ENCODE results near the gene GAB3. TPM values are rescaled to one million over a fixed set of nuclear protein-coding genes. Genes with fewer than 3 reads are reported as not detected.

GAB3 gene
- total and polyA plus RNA-seq, 2 donors (not counting 1 experiment from before 2014, with no cell fraction given), result 2.8 to 4.1 TPM

DNA sequence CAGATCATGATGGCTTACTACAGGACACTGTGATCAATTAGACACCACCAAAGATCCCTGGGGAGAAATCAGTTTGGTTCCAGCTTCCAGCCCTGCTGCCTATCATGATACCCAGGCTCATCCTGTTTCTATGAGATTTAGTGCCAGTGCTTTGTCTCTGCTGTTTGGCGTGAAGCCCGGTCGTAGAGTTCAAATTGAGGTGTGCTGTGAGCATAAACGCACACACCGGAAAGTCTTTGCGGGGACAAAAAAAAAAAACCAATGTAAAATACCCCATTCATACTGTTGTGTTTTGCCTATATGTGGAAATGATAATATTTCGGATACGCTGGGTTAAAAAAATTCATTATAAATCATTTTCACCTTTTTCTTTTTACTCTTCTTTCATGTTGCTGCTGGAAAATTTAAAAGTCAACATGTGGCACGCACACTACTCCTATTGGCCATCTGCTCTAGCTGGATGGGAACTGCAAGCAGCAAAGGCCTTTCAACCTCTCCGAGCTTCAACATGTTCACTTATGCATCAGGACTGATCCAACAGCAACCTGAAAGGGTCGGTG lies 11.2 kb upstream of the GAB3 start:
- TF ChIP-seq, protein P1, sequence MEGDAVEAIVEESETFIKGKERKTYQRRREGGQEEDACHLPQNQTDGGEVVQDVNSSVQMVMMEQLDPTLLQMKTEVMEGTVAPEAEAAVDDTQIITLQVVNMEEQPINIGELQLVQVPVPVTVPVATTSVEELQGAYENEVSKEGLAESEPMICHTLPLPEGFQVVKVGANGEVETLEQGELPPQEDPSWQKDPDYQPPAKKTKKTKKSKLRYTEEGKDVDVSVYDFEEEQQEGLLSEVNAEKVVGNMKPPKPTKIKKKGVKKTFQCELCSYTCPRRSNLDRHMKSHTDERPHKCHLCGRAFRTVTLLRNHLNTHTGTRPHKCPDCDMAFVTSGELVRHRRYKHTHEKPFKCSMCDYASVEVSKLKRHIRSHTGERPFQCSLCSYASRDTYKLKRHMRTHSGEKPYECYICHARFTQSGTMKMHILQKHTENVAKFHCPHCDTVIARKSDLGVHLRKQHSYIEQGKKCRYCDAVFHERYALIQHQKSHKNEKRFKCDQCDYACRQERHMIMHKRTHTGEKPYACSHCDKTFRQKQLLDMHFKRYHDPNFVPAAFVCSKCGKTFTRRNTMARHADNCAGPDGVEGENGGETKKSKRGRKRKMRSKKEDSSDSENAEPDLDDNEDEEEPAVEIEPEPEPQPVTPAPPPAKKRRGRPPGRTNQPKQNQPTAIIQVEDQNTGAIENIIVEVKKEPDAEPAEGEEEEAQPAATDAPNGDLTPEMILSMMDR (conservative IDR thresholded peaks at IDR 0.05 in 1 of 2, IDR thresholded peaks at IDR 0.05 in 1 of 2; ENCODE audit: low read depth in 1 of 2, low read length in 2 of 2), result no peak
- no peak for TF ChIP-seq EZH2 (IDR thresholded peaks at IDR 0.05; ENCODE audit: low read length, missing control alignments)
- Histone ChIP-seq H2AFZ (ENCODE audit: low read length) (peak overlapping the region; percentile 95), H3K9me3 (ENCODE audit: control insufficient read depth, insufficient read depth, low read depth, low read length) (no peaks in the 10 kb centered on the region), H4K20me1 (ENCODE audit: control insufficient read depth, extremely low read depth, insufficient read depth, low read length) (peaks cover 2% of the 10 kb centered on the region), H3K27me3 (ENCODE audit: control insufficient read depth, insufficient read depth, low read length) (no peaks in the 10 kb centered on the region), H3K79me2 (ENCODE audit: control insufficient read depth, insufficient read depth, low read length) (peaks cover 21% of the 10 kb centered on the region), H3K4me3 (replicated peaks in 1 of 4; ENCODE audit: control extremely low read depth in 1 of 4, insufficient read depth in 1 of 4, low read depth in 3 of 4, low read length in 4 of 4) (peak overlapping the region; percentile 41 to 71 (median 66)), H3K27ac (ENCODE audit: insufficient read depth, low read length) (peak overlapping the region; percentile 61), H3K4me2 (ENCODE audit: extremely low read depth, insufficient read depth, low read length) (peak overlapping the region; percentile 75), H3K36me3 (ENCODE audit: control insufficient read depth, insufficient read depth, low read length) (peaks cover 2% of the 10 kb centered on the region), H3K9ac (ENCODE audit: insufficient read depth, low read length) (peak overlapping the region; percentile 17), H3K4me1 (ENCODE audit: control insufficient read depth, extremely low read depth, insufficient read depth, low read length) (no peaks in the 10 kb centered on the region)
- no peak for DNase-seq (ENCODE audit: low read depth in 2 of 2)

DNA sequence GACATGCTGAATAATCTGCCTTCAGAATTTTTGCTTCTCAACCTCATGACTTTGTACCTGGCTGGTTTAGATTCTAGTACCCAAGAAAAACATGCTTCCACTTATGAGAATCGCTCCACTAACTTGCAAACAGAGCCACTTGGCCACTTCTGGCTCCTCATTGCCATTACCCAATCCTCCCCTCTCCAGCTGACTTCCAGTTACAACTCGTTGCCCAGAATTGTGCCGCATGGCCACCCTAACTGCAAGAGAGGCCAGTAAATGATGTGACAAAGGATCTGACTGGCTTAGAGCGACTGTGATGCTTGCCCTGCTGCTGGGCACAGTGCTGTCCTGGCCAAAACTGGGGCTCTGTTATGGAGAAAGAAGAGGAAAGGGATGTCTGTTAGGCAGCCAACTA lies 7.8 kb upstream of the GAB3 start:
- H3K4me1 ChIP-seq (ENCODE audit: control insufficient read depth, extremely low read depth, insufficient read depth, low read length), result no peaks in the 10 kb centered on the region
- no peaks in the 10 kb centered on the region for H3K36me3 ChIP-seq (ENCODE audit: control insufficient read depth, insufficient read depth, low read length)
- no peak overlapping the region for H2AFZ ChIP-seq (ENCODE audit: low read length)
- H3K27me3 ChIP-seq (ENCODE audit: control insufficient read depth, insufficient read depth, low read length), result no peaks in the 10 kb centered on the region
- H3K9me3 ChIP-seq (ENCODE audit: control insufficient read depth, insufficient read depth, low read depth, low read length), result no peaks in the 10 kb centered on the region
- DNase-seq (ENCODE audit: low read depth in 2 of 2), result no peak
- H4K20me1 ChIP-seq (ENCODE audit: control insufficient read depth, extremely low read depth, insufficient read depth, low read length), result no peaks in the 10 kb centered on the region
- peaks cover 8% of the 10 kb centered on the region for H3K79me2 ChIP-seq (ENCODE audit: control insufficient read depth, insufficient read depth, low read length)
- no peak overlapping the region for H3K4me2 ChIP-seq (ENCODE audit: extremely low read depth, insufficient read depth, low read length)
- H3K4me3 ChIP-seq (replicated peaks in 1 of 4; ENCODE audit: control extremely low read depth in 1 of 4, insufficient read depth in 1 of 4, low read depth in 3 of 4, low read length in 4 of 4), result no peak overlapping the region
- TF ChIP-seq, protein P1 (conservative IDR thresholded peaks at IDR 0.05 in 1 of 2, IDR thresholded peaks at IDR 0.05 in 1 of 2; ENCODE audit: low read depth in 1 of 2, low read length in 2 of 2), result no peak
- TF ChIP-seq EZH2 (IDR thresholded peaks at IDR 0.05; ENCODE audit: low read length, missing control alignments), result no peak
- no peak overlapping the region for H3K27ac ChIP-seq (ENCODE audit: insufficient read depth, low read length)
- H3K9ac ChIP-seq (ENCODE audit: insufficient read depth, low read length), result no peak overlapping the region

DNA sequence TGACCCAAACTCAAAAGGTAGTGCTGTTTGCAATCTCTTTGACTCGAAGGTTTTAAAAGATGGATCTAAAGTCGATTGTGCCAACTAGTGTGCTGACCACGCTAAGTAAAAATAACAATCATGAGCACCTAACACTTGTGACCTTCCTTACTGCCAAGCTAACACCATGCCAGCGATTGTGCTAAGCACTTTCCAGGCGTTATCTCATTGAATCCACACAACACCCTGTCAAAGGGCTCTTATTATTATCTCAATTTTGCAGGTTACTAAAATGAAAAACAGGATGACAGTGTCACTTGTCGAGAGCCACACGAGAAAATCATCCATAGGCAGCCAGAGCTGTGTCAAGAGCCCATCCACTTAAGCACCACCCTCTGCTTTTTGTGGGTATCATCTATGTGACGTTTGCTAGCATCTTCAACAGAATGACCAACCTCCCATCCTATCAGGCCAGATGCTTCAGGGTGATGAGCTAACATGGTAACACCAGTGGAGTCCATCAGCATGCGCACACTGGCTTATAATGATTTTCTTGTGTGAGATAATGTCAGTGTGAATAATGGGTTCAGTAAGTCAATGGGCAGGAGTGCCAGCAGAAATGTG lies 893 bp upstream of the GAB3 start:
- no peaks in the 10 kb centered on the region for H3K79me2 ChIP-seq (ENCODE audit: control insufficient read depth, insufficient read depth, low read length)
- no peaks in the 10 kb centered on the region for H3K4me1 ChIP-seq (ENCODE audit: control insufficient read depth, extremely low read depth, insufficient read depth, low read length)
- H3K4me3 ChIP-seq (replicated peaks in 1 of 4; ENCODE audit: control extremely low read depth in 1 of 4, insufficient read depth in 1 of 4, low read depth in 3 of 4, low read length in 4 of 4), result no peak overlapping the region
- H3K36me3 ChIP-seq (ENCODE audit: control insufficient read depth, insufficient read depth, low read length), result no peaks in the 10 kb centered on the region
- H3K27ac ChIP-seq (ENCODE audit: insufficient read depth, low read length), result no peak overlapping the region
- no peaks in the 10 kb centered on the region for H4K20me1 ChIP-seq (ENCODE audit: control insufficient read depth, extremely low read depth, insufficient read depth, low read length)
- H3K4me2 ChIP-seq (ENCODE audit: extremely low read depth, insufficient read depth, low read length), result no peak overlapping the region
- H3K9ac ChIP-seq (ENCODE audit: insufficient read depth, low read length), result no peak overlapping the region
- H3K27me3 ChIP-seq (ENCODE audit: control insufficient read depth, insufficient read depth, low read length), result no peaks in the 10 kb centered on the region
- no peak for DNase-seq (ENCODE audit: low read depth in 2 of 2)
- TF ChIP-seq EZH2 (IDR thresholded peaks at IDR 0.05; ENCODE audit: low read length, missing control alignments), result no peak
- TF ChIP-seq, protein P1 (conservative IDR thresholded peaks at IDR 0.05 in 1 of 2, IDR thresholded peaks at IDR 0.05 in 1 of 2; ENCODE audit: low read depth in 1 of 2, low read length in 2 of 2), result no peak
- H2AFZ ChIP-seq (ENCODE audit: low read length), result no peak overlapping the region
- H3K9me3 ChIP-seq (ENCODE audit: control insufficient read depth, insufficient read depth, low read depth, low read length), result no peaks in the 10 kb centered on the region

Data from fibroblast of lung (primary cell).